HL-60 (cell line): ENCODE results near the gene KCNJ6.

Experiments
- DNase-seq, 2 experiments: peaks; one replicate each; pipeline ENCODE4 v3.0.0-alpha.2; 2010 to 2020; ENCODE audit warnings: low read depth in 1 of 2, low spot score in 1 of 2
- H3K27ac ChIP-seq: fragments of 250-450 bp; sonication (Bioruptor Pico); replicated peaks from 2 replicates; pipeline ENCODE4 v1.5.1; 2020; ENCODE audit warnings: mild to moderate bottlenecking, moderate library complexity
- H3K27me3 ChIP-seq: fragments of 250-450 bp; sonication (Bioruptor Pico); 2 replicates; pipeline ENCODE4 v1.5.1; 2021; ENCODE audit warnings: mild to moderate bottlenecking, moderate library complexity; ENCODE audit not compliant: insufficient read depth, poor library complexity, severe bottlenecking
- H3K4me3 ChIP-seq: replicated peaks from 2 replicates; pipeline ENCODE4 v1.5.1; 2011; ENCODE audit warnings: mild to moderate bottlenecking, control low read depth, low read length; ENCODE audit not compliant: insufficient read depth
- CTCF ChIP-seq: IDR thresholded peaks from one replicate; pipeline ENCODE4 v1.5.1; 2011; ENCODE audit warnings: low read length, control low read depth, inconsistent platforms; ENCODE audit not compliant: insufficient read depth
- GABPA ChIP-seq: IDR thresholded peaks from 2 replicates; pipeline ENCODE4 v1.6.1; 2012; ENCODE audit warnings: low read depth
- POLR2AphosphoS5 ChIP-seq: IDR thresholded peaks from 2 replicates; pipeline ENCODE4 v1.6.1; 2012; ENCODE audit warnings: low read depth
- REST ChIP-seq: IDR thresholded peaks from 2 replicates; pipeline ENCODE4 v1.6.1; 2012; ENCODE audit warnings: low read depth; ENCODE audit not compliant: insufficient replicate concordance
- SPI1 ChIP-seq: IDR thresholded peaks from 2 replicates; pipeline ENCODE4 v1.6.1; 2012; ENCODE audit warnings: low read depth, mild to moderate bottlenecking, borderline replicate concordance

KCNJ6 gene

GRCh38 chr21:37594472-37594951 lies 321.7 kb downstream of the KCNJ6 start:
- no peaks in the 10 kb centered on the region for H3K27me3 ChIP-seq
- no peak overlapping the region for H3K4me3 ChIP-seq
- H3K27ac ChIP-seq, result no peak overlapping the region
- DNase-seq, result no peak
- TF ChIP-seq SPI1 (no peak), REST (no peak), POLR2AphosphoS5 (no peak), CTCF (no peak), GABPA (no peak)

GRCh38 chr21:37593740-37594471 lies 322.4 kb downstream of the KCNJ6 start:
- Histone ChIP-seq H3K27ac (no peak overlapping the region), H3K4me3 (no peak overlapping the region), H3K27me3 (no peaks in the 10 kb centered on the region)
- no peak for DNase-seq
- no peak for TF ChIP-seq SPI1
- no peak for TF ChIP-seq POLR2AphosphoS5
- TF ChIP-seq CTCF, result no peak
- TF ChIP-seq GABPA, result no peak
- no peak for TF ChIP-seq REST

GRCh38 chr21:37593015-37593414 lies 323.2 kb downstream of the KCNJ6 start:
- no peak for DNase-seq
- no peaks in the 10 kb centered on the region for H3K27me3 ChIP-seq
- H3K4me3 ChIP-seq, result no peak overlapping the region
- TF ChIP-seq SPI1 (no peak), POLR2AphosphoS5 (no peak), REST (no peak), CTCF (no peak), GABPA (no peak)
- no peak overlapping the region for H3K27ac ChIP-seq
